Neural progenitor cell (in vitro differentiated cells): ENCODE results near the gene PGAP3.

Experiments
- EZH2 ChIP-seq: fragments of 200-600 bp; sonication (generic); IDR thresholded peaks from 2 replicates; pipeline ENCODE4 v1.6.1; 2017; ENCODE audit warnings: antibody characterized with exemption, mild to moderate bottlenecking, moderate library complexity
- EZH2phosphoT487 ChIP-seq: fragments of 200-600 bp; sonication (generic); IDR thresholded peaks from 2 replicates; pipeline ENCODE4 v1.6.1; 2017; ENCODE audit warnings: antibody characterized with exemption
- TF ChIP-seq, protein P1 (sequence below): fragments of 200-600 bp; sonication (generic); IDR thresholded peaks from 2 replicates; pipeline ENCODE4 v1.5.1; 2017; ENCODE audit warnings: antibody characterized with exemption, mild to moderate bottlenecking

DNA sequence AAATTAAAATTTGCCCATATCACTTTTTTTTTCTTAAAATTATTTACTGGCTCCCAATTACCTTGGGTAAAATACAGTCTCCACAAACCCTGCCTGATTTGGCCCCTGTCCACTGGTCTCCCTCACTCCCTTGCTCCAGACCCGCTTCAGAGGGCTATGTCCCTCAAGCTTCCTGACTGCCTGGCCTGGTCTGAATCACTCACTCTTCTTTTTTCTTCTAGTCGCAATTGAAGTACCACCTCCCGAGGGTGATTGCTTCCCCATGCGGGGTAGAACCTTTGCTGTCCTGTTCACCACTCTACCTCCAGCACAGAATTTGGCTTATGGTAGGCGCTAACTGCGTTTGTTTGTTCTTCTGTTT is 598 bp upstream of the PGAP3 start:
- TF ChIP-seq, protein P1, sequence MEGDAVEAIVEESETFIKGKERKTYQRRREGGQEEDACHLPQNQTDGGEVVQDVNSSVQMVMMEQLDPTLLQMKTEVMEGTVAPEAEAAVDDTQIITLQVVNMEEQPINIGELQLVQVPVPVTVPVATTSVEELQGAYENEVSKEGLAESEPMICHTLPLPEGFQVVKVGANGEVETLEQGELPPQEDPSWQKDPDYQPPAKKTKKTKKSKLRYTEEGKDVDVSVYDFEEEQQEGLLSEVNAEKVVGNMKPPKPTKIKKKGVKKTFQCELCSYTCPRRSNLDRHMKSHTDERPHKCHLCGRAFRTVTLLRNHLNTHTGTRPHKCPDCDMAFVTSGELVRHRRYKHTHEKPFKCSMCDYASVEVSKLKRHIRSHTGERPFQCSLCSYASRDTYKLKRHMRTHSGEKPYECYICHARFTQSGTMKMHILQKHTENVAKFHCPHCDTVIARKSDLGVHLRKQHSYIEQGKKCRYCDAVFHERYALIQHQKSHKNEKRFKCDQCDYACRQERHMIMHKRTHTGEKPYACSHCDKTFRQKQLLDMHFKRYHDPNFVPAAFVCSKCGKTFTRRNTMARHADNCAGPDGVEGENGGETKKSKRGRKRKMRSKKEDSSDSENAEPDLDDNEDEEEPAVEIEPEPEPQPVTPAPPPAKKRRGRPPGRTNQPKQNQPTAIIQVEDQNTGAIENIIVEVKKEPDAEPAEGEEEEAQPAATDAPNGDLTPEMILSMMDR: no peak
- TF ChIP-seq EZH2phosphoT487 (no peak), EZH2 (no peak)
